Cardiac muscle cell (in vitro differentiated cells and primary cell): ENCODE measurements around the gene LONRF3. TPM values are rescaled to one million over a fixed set of nuclear protein-coding genes. Genes with fewer than 3 reads are reported as not detected.
"Not testable (repeated sequence)": the region's sequence is repeated elsewhere in the genome, so short reads cannot be mapped to it uniquely, and the experiment has no call there.

Experiments used
- DNase-seq, 2 donors: peaks; one replicate each; pipeline versions ENCODE4 v3.0.0 to v3.0.0-alpha.2; 2010 to 2017; ENCODE audit warnings: low read depth in 1 of 2, low spot score in 1 of 2
- H3K27ac ChIP-seq: fragments of 200-600 bp; sonication (generic); 2 replicates; pipeline ENCODE4 v1.5.1; 2016
- H3K27me3 ChIP-seq: fragments of 200-600 bp; sonication (generic); 2 replicates; pipeline ENCODE4 v1.6.0; 2016; ENCODE audit warnings: control low read depth
- H3K36me3 ChIP-seq: fragments of 200-600 bp; sonication (generic); 2 replicates; pipeline ENCODE4 v1.5.1; 2016; ENCODE audit warnings: control low read depth
- H3K4me1 ChIP-seq: fragments of 200-600 bp; sonication (generic); 2 replicates; pipeline ENCODE4 v1.8.1; 2017; ENCODE audit warnings: low read depth, mild to moderate bottlenecking, mixed run types
- H3K4me3 ChIP-seq: fragments of 200-600 bp; sonication (generic); 2 replicates; pipeline ENCODE4 v1.5.1; 2016; ENCODE audit warnings: mild to moderate bottlenecking
- H3K9me3 ChIP-seq: fragments of 200-600 bp; sonication (generic); 2 replicates; pipeline ENCODE4 v1.5.1; 2017; ENCODE audit warnings: low read depth, mild to moderate bottlenecking, control low read depth
- polyA plus RNA-seq: library from polyadenylated mRNA; unstranded; fragments of >200 nt; fragmentation: Nextera tagmentation; extraction: Ambion mirVana; gene quantifications from 2 replicates; pipeline ENCODE4 v1.2.1, GENCODE V29; 2016
- total RNA-seq: library from RNA; depleted of rRNA; stranded (reverse); fragments of >200 nt; gene quantifications from 2 replicates; pipeline ENCODE4 v1.2.3, GENCODE V29; 2016
- TF ChIP-seq, protein P1 (sequence below): IDR thresholded peaks from 2 replicates; pipeline ENCODE4 v1.5.1; 2012; ENCODE audit warnings: low read depth, mild to moderate bottlenecking, low read length

Gene LONRF3
- total and polyA plus RNA-seq, 2 experiments from 2014 or later: 0.09 TPM; not detected in 1

DNA sequence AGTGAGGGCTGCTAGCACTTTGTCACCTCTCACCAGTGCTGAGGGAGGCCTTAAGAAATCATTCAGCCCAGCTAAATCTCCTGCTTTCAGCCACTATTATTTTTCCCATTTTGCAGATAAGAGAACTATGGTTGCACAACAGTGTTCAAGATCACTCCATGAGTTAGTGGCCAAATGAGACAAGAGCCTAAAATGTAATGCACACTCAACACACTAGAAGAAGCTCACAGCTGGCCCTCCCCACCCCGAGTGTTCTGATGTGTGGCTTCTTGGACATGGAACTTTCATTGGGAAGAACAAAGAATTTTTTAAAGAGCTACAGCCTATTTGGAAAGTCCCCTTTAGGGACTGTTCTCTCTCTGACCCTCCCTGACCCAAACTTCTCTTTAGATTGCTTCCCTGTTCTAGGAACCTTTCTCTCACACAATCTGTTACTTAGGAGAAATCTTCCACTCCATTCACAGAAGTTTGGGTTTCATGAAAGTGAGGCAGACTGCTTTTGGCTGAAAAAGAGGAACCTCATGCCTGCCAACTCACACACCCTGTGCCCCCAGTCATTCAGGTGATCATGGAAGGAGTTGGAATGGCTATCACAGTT is 54.4 kb downstream of the LONRF3 start:
- DNase-seq: peak in 1 of 2 donors; percentile 41
- Histone ChIP-seq H3K4me1 (no peaks in the 10 kb centered on the region), H3K36me3 (no peaks in the 10 kb centered on the region), H3K4me3 (no peak overlapping the region), H3K27me3 (no peaks in the 10 kb centered on the region), H3K27ac (no peak overlapping the region), H3K9me3 (no peaks in the 10 kb centered on the region)
- TF ChIP-seq, protein P1, sequence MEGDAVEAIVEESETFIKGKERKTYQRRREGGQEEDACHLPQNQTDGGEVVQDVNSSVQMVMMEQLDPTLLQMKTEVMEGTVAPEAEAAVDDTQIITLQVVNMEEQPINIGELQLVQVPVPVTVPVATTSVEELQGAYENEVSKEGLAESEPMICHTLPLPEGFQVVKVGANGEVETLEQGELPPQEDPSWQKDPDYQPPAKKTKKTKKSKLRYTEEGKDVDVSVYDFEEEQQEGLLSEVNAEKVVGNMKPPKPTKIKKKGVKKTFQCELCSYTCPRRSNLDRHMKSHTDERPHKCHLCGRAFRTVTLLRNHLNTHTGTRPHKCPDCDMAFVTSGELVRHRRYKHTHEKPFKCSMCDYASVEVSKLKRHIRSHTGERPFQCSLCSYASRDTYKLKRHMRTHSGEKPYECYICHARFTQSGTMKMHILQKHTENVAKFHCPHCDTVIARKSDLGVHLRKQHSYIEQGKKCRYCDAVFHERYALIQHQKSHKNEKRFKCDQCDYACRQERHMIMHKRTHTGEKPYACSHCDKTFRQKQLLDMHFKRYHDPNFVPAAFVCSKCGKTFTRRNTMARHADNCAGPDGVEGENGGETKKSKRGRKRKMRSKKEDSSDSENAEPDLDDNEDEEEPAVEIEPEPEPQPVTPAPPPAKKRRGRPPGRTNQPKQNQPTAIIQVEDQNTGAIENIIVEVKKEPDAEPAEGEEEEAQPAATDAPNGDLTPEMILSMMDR: no peak

DNA sequence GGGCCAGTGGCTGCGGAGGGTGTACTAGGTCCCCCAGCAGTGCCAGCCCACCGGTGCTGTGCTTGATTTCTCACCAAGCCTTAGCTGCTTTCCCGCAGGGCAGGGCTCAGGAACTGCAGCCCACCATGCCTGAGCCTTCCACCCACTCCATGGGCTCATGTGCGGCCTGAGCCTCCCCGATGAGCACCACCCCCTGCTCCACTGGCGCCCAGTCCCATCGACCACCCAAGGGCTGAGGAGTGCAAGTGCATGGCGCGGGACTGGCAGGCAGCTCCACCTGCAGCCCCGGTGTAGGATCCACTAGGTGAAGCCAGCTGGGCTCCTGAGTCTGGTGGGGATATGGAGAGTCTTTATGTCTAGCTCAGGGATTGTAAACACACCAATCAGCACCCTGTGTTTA is 55.2 kb downstream of the LONRF3 start:
- H3K27me3 ChIP-seq, H3K9me3 ChIP-seq, DNase-seq, H3K4me3 ChIP-seq, H3K27ac ChIP-seq, H3K4me1 ChIP-seq, H3K36me3 ChIP-seq: not testable (repeated sequence)

DNA sequence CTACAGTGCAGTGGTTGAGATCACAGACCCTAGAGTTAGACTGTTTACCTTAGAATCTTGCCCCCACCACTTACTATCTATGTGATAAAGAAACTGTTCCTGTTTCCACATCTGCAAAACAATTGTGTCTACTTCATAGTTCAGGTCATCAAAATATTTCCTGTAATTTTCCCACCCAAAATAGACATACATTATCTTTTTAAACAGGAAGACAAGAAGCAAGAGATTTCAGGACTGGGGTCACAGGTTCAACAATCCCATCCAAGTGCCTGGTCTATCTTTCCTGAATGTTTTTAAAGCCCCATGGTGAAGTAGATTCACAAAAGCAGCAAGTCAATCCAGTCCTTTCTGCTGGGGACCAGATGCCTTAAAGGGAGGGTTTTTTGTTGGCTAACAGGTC is 56.6 kb downstream of the LONRF3 start:
- Histone ChIP-seq H3K9me3 (no peaks in the 10 kb centered on the region), H3K4me1 (no peaks in the 10 kb centered on the region), H3K27ac (no peak overlapping the region), H3K4me3 (no peak overlapping the region), H3K36me3 (no peaks in the 10 kb centered on the region), H3K27me3 (no peaks in the 10 kb centered on the region)
- DNase-seq: no peak
- TF ChIP-seq, protein P1: no peak

DNA sequence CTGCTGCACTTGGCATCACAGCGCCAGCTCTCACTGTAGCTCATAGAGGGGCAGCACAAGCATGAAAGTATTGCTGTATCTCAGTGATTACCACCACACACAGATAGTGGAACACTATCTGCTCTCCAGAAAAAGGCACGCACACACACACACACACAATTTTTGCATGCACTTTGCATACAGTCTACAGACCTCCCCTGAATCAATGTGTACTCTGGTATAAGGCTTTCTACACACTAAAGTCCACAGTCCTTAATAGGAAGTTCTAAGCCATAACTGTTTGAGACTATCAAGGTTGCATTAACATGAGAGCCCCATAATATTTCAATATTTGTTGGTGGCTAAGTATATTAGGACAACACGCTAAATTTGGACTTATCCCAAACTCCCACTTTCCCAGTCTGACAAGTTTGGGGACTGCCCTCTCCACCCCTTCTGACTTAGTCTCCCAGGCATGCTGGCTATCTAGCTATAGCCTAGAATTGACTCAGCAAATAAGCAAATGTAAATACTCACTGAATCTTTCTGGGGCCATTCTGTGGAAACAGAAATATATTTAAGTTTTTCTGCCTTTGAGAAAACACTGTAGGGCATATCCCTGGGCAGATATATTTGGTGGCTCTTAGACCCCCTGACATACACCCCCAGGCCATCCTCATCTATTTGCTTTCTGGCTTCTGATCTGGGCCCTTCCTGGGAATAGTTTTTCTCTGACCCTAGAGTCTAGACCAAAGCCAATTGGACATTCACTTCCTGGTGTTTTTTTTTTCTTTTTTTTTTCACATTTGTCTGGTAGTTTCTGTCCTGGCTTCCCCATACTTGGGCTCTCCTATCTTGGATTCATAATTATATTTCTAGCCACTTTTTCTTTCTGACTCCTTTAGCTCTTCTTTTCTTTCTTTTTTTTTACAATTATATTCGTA is 62.0 kb downstream of the LONRF3 start:
- Histone ChIP-seq H3K27ac (no peak overlapping the region), H3K36me3 (no peaks in the 10 kb centered on the region), H3K27me3 (no peaks in the 10 kb centered on the region), H3K4me1 (no peaks in the 10 kb centered on the region), H3K9me3 (no peaks in the 10 kb centered on the region), H3K4me3 (no peak overlapping the region)
- TF ChIP-seq, protein P1: no peak
- no peak for DNase-seq

DNA sequence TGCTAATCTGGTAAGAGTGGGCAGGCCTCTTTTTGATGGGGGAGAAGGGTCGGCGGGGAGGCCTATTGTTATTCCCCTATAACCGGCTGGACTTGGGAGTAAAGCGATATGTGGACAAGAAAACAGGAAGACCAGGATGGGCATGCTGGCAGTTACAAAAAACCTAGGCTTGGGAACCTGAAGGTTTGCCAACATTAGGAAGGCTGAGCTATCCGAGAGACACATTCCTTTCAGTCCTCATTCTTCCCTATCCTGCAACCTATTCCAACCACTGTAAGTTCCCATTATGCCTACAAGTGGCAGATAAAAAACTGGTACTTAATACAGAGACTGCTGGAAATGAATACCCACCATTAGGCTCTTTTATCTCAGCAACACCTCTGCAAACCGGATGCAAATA is 66.0 kb downstream of the LONRF3 start:
- Histone ChIP-seq H3K4me3 (no peak overlapping the region), H3K27me3 (no peaks in the 10 kb centered on the region), H3K36me3 (no peaks in the 10 kb centered on the region), H3K27ac (no peak overlapping the region), H3K9me3 (no peaks in the 10 kb centered on the region), H3K4me1 (no peaks in the 10 kb centered on the region)
- TF ChIP-seq, protein P1: no peak
- DNase-seq: no peak

DNA sequence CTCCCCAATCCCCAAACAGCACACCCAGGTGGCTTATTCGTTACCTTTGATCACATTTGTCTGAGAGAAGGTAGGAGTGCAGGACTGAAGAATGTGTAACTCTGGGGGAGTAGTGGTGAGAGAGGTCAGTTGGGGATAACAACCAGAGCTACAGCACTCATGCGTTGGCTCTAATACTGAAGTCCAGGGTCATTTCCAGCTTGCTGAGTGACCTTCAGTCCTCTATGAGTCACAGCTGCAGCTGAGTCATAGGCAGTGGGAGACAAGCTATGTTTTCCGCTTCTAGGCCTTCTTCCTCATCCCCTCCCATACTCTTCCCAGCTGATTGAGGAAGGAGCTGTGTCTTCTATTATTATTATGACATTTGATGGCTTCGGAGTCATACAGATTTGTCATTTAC is 66.8 kb downstream of the LONRF3 start:
- DNase-seq: peak; percentile 1 to 85
- TF ChIP-seq, protein P1: no peak
- no peaks in the 10 kb centered on the region for H3K4me1 ChIP-seq
- no peaks in the 10 kb centered on the region for H3K36me3 ChIP-seq
- no peak overlapping the region for H3K27ac ChIP-seq
- H3K4me3 ChIP-seq: no peak overlapping the region
- no peaks in the 10 kb centered on the region for H3K9me3 ChIP-seq
- H3K27me3 ChIP-seq: no peaks in the 10 kb centered on the region
